ENCODE data around the gene RNPS1.

DNA sequence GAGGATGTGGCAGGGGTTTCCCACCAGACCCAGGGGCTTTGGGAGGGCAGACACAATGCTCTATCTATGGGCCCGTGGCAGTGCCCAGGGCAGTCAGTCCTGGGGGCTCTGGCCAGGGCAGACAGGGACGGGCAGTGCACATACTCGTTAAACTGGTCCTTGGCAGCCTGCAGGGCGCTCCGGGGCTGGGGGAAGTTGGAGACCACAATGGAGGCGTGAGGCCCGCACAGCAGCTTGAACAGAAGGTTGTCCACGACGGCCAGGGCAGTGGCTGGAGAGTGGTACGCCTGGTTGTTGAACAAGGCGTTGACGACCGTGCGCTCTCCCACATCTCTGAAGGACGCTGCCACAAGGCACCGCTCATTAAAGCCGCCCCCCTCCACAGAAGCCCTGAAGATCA is 18.6 kb upstream of the RNPS1 start:
- TF ChIP-seq POLR2AphosphoS5 (IDR thresholded peaks at IDR 0.05; ENCODE audit: insufficient read depth, low read depth, low read length): no peak
- no peak for TF ChIP-seq POLR2A (IDR thresholded peaks at IDR 0.05; ENCODE audit: low read depth, low read length)

Data from endothelial cell of umbilical vein (primary cell).